Measurements from ENCODE around the gene USH2A. TPM values are rescaled to one million over a fixed set of nuclear protein-coding genes. Genes with fewer than 3 reads are reported as not detected.
"Not testable (repeated sequence)": the region's sequence is repeated elsewhere in the genome, so short reads cannot be mapped to it uniquely, and the experiment has no call there.

USH2A gene
- polyA plus RNA-seq, 3 donors = 0.07 to 0.35 (median 0.22) TPM

DNA sequence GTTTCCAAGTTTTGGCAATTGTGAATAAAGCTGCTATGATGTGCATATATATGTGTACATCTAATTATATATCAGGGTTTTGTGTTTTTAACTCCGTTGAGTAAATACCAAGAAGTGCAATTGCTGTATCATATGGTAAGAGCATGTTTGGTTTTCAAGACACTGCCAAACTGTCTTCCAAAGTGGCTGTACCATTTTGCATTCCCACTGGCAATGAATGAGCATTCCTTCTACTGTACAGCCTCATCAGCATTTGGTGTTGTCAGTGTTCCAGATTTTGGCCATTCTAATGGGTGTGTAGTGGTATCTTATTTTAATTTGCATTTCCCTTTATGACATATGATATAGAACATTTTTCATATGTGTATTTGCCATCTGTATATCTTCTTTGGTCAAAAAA, 246.3 kb downstream of the USH2A start:
- DNase-seq (ENCODE audit: extremely low read depth in 1 of 11, low read depth in 9 of 11, low spot score in 4 of 11) = no peak

DNA sequence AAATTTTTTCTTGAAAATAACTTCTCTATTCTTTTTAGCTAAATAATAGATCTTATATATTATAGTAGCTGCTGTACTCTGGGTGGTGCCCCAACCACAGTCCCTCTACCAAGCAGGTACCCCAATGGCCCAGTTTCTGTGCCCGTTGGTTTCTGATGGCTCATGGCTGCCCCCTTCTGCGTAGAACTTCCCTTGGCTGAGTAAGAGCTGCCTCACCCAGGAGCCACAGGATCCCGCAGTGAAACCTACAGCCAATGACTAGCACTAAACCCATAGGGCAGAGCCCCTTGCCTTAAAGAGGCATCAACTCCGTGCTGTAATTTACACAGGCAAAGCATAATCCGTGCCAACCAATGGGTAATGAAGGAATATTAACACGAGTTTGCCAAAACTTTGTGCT, 247.5 kb downstream of the USH2A start:
- DNase-seq (ENCODE audit: extremely low read depth in 1 of 11, low read depth in 9 of 11, low spot score in 4 of 11) = no peak

DNA sequence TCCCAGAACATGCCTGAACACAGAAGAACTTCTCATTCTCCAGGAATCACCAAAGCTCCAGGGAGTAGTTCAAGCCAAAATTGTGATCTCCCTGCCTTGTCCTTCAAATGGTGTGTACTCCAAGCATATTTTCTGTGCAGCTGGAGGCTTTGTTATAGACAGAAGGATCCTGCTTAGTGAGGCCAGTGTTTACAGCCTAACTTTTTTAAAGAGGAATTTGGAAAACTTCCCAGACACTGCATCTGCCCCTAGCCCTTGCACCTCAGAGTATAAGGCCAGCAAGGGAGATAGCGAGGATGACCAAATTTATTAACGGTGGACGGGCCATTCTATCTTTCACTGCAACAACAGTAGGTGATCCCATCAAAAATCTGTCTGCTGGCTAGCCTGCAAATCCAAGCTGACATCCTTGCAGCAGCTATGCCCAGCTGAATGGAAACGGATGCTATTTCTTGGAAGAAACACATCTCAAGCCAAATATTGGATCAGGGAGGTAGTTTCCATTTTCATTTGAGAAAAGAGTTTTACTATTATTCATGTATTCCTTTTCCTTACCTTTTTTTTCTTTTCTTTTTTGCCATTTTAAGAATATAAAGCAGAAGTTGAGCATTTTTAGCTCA, 249.8 kb downstream of the USH2A start:
- DNase-seq (ENCODE audit: extremely low read depth in 1 of 11, low read depth in 9 of 11, low spot score in 4 of 11) = no peak

DNA sequence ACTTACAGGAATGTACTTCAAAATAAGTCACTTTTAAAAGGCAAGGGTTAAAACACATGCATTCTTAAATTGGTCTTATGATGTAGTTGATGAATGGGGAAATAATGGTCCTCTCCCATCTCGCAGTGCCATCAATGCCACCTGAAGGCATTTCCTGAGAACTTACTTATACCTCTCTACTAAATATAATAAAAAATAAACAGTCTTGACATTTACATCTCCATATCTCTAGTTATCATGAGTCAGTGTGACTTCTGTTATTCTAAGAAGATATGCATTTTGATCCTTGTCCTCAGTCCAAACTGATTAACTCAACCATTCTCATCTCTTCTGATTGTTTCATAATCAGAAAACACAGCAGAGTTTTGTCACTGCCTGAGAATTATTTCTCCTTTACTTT, 253.9 kb downstream of the USH2A start:
- no peak for DNase-seq (ENCODE audit: extremely low read depth in 1 of 11, low read depth in 9 of 11, low spot score in 4 of 11)

DNA sequence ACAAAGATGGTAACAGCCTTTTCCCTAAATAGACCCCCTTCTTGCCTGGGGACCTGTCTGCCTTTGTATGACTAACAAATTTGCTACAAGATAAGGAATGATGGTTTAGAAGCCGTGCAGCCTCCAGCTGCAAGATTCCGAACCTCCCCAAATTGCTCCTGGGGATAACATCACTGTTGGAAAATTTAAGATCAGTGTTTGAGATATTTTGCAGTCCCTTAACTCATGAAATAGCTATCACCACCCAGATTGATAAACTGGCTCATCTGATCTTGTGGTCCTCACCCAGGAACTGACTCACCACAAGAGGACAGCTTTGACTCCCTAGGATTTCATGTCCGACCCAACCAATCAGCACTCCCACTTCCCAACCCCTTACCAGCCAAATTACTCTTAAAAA, 254.7 kb downstream of the USH2A start:
- no peak for DNase-seq (ENCODE audit: extremely low read depth in 1 of 11, low read depth in 9 of 11, low spot score in 4 of 11)

DNA sequence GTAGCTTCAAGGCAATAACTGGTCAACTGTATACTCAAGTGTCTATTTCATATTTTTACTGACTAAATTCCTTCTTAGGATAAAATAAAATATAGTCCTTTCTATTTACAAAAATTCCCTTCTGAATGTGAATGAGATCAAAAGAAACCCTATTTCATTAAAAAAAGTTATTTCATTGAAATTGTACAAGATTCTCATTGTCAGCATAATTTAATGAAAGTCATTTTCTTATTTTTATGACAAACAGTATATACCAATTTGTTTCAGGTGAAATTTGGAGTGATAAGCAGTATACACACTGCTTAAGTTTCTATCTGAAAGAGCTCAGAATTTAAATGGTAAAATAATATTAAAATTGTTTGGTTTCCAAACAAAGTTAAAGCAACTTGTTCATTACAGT, 269.2 kb downstream of the USH2A start:
- DNase-seq (ENCODE audit: extremely low read depth in 1 of 11, low read depth in 9 of 11, low spot score in 4 of 11) = no peak

DNA sequence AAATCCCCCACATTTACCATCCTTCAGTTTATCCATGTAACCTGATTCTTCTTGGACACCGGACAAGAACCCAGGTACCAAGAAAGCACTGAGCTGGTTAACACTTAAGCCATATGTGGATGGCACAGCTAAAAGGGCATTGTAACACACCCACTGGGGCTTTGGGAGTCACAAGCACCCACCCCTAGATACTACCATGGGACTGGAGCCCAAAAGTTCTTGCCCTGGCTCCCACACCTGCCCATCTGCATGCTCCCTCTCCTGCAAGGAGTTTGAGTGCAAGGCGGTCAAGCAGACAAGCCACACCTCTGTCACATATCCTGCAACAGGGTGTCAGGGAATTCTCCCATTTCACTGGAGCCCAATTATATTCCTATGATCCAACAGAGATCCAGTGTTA, 270.1 kb downstream of the USH2A start:
- DNase-seq (ENCODE audit: extremely low read depth in 1 of 11, low read depth in 9 of 11, low spot score in 4 of 11) = no peak

DNA sequence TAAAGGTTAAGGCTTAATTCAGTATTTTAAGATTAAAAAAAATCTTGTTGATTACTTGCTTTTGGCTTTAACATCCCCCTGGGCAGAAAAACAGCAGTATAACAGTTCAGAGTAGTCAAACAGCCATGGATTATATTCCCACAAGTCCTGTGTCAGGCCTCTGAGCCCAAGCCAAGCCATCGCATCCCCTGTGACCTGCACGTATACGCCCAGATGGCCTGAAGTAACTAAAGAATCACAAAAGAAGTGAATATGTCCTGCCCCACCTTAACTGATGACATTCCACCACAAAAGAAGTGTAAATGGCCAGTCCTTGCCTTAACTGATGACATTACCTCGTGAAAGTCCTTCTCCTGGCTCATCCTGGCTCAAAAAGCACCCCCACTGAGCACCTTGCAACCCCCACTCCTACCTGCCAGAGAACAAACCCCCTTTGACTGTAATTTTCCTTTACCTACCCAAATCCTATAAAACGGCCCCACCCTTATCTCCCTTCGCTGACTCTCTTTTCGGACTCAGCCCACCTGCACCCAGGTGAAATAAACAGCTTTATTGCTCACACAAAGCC, 277.7 kb downstream of the USH2A start:
- DNase-seq (ENCODE audit: extremely low read depth in 1 of 11, low read depth in 9 of 11, low spot score in 4 of 11) = not testable (repeated sequence)

DNA sequence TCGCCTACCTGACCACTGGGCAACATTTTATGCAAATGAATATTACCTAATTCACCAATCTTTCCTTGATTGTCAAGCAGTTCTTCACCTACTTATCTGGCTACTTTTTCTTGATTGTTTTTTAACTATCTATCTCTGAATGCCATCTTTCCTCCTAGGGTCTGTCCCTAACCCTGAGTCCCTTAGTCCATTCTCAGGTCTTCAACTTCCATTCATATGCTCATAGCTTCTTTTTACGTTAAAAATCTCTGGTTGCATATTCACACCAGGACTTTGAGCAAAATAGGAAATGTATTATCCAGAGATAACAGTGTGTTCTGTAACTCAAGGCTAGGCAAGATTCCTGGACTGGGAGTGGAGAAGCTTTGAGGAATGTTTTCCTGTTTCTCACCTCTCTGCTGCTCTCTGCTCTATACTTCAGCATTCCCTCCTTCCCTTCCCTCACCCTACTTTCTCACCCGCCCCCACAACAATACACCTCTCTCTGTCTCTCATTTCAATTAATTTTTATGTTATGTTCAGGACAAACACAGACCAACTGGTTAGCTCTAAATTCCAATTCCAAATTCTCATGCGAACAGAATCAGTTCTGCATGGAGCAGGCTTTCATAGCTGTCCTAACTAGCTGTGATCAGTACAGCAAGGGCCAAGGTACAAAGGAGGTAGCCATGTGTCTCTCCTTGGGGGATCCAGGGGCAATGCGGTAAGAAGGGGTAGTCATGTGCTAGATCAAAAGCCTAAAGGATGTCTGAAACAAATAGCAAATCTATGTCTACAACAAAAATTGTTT, 278.4 kb downstream of the USH2A start:
- DNase-seq (ENCODE audit: extremely low read depth in 1 of 11, low read depth in 9 of 11, low spot score in 4 of 11) = no peak

DNA sequence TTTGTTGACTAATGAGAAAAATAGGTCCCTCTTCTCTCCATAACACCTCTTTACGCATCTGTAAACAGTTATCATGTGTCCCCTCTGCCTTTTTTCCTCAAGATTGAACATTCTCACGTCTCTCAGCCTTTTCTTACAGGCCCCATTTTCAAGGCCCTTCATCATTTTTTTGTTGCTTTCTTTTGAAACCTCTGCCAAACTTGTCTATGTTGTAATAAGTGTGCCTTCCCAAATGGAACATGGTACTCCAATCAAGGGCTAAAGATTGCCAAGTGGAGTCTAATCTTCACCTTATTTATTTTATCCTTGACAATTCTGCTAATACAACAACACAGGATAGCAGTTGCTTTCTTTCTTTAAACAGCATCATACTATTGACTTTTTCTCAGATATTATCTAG, 280.3 kb downstream of the USH2A start:
- DNase-seq (ENCODE audit: extremely low read depth in 1 of 11, low read depth in 9 of 11, low spot score in 4 of 11) = no peak

DNA sequence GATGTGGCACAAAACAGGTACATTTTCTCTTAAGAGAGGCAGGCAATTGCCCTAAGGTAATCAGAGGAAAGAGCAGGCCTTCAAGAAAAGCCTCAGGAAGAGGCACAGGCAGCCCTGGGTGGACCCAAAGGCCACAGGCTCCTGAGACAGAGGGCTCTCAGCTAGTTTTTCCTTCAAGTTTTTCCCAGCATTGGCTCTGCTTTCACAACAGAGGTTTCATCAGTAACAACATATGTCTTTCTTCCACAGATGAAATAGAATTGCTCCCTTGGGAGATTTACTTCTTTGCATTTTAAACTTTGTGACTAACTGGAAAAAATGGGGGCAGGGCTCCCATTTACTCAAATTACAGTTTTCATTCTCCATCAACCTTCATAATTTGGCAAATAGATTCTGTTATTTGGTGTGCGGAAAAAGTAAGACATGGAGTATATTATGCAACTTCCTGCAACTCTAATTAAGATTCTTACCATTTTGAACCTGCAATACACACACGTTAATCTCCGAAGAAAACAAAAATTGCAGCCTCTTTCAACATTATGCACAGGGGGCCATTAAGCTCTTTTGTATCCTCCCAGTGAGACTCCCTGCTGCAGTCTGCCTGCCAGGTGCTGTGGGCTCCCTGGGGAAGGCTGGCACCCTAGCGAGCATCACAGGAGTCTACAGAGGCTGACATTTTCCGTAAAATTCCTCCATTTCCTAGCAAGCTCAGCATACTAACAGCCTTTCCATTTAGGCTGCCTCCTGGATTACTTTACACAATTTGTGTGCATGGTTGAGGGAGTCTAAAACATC, 282.3 kb downstream of the USH2A start:
- peak in 1 of 11 donors; percentile 0 for DNase-seq (ENCODE audit: extremely low read depth in 1 of 11, low read depth in 9 of 11, low spot score in 4 of 11)

DNA sequence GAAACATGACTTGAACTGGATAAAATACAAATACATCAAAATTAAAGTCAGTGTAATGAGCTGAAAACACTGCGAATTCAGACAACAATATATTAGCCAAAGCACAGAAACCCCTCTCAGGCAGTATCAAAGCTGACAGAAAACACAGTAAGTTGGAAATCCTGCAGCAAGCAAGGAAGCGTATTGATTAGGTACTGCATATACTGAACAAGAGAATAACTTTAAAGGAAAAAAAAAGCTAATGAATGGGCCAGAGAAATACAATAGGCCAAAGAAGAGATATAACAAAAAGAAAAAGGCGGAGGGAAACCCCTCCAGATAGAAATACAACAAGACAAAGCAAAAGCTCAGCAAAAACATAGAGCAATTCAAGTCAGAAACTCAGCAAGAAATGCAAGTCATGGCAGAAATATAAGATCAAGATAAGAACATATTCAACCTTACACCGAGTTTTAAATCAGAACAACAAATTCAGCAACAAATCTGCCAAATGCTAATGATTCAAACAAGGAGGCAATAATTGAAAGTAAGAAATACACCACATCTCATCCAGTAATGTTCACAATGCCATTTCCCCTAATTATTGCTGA, 299.0 kb downstream of the USH2A start:
- no peak for DNase-seq (ENCODE audit: extremely low read depth in 1 of 11, low read depth in 9 of 11, low spot score in 4 of 11)

DNA sequence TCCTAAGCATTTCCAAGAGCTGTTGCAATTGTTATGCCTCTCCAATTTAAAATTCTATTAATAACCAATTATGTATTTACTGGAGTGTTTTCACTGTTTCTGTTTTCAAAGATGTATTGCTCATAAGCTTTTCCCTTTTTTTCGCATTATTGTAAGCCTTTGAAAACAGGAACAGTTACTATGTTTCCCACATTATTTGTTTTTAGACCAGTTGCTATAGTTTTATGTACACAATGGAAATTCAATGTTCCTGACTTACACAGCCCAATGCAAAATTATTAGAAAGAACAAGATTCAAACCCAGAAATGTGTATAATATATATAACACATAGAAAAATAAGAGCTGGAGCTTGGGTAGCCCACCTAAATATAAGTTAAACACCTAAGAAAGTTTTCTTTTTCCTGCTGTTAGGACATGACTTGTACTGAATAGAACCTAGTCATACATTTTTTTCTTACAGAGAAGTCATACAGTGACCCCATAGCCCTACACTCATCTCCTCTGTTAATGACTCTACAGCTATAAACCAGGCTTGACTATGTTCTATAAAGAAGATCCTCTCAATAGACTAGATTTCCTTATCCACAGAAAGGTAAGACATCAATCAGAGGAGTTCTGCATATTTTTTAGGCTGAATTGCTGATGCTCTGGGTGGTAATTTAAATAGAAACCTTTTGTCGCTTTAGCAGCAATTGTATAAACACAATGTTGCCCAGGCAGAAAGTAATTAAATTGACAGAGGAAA, 299.6 kb downstream of the USH2A start:
- DNase-seq (ENCODE audit: extremely low read depth in 1 of 11, low read depth in 9 of 11, low spot score in 4 of 11) = no peak

DNA sequence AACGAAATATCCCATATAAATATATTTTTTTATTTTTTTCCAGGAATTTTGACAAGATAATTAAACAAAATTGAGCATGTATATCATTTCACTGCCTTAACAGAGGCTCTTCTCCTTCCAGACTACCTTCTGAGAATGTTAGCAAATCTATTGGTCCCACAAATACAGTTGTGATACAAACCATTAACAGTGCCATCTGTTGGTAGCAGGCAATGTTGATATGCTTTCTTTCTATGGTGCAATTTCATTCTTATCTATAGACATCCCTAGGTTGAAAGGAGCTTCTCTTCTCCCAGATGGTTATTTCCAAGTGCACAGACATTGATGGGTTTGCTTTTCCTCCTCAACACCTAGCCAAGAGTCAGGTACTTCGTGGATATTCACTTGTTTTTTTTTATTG, 303.6 kb downstream of the USH2A start:
- peak in 5 of 11 donors; percentile 2 to 11 (median 5) for DNase-seq (ENCODE audit: extremely low read depth in 1 of 11, low read depth in 9 of 11, low spot score in 4 of 11)

DNA sequence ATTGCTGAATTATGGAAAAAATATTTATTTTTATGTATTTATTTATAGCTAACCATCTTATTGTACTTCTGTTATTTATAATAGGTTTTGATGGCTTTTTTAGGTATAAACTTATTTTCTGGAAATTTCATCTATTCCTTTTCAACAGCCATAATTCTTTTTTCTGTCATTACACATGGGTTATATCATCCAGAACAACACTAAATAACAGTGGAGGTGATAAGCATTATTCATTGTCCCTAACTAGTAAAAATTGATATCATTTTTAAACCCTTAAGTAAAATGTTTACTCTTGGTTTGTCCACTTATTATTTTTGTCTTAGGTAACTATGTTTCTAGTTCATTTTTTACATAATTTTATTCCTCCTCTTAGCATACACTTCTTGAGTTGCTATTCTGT, 309.1 kb downstream of the USH2A start:
- DNase-seq (ENCODE audit: extremely low read depth in 1 of 11, low read depth in 9 of 11, low spot score in 4 of 11) = no peak

DNA sequence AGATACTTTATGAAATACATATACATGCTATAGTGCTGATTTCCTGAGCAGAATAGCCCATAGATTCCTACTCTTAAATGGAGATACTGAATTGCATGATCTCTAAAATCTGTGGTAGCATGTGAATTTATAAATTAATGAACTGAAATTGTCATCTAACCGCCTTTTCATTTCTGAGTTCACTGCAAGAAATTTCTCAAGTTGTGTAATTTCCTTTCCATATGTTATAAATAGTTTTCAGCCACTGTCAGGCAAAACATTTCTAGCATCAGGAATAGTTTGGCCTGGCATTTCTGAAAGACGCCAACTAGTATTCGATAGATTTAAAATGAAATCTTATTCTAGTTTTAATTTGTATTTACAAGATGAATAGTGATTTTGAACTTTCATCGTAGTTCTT, 310.1 kb downstream of the USH2A start:
- no peak for DNase-seq (ENCODE audit: extremely low read depth in 1 of 11, low read depth in 9 of 11, low spot score in 4 of 11)

DNA sequence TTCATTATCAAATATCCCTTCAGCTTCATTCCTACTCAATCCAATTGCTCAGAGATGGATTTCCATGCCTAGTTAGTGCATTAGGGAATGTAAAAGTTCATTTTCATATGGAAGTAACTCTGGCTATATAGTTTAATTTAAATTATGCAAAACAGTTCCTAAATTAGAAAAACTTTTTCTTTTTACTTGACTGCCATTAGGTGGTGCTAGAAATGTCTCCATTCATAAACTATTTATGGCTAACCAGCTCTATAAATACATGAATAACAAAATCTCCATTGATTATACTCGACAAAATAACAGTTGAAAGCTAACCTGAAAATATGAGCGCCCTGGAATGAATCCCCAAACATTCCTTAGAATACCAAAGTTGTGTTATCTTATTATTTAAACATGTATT, 311.4 kb downstream of the USH2A start:
- no peak for DNase-seq (ENCODE audit: extremely low read depth in 1 of 11, low read depth in 9 of 11, low spot score in 4 of 11)

DNA sequence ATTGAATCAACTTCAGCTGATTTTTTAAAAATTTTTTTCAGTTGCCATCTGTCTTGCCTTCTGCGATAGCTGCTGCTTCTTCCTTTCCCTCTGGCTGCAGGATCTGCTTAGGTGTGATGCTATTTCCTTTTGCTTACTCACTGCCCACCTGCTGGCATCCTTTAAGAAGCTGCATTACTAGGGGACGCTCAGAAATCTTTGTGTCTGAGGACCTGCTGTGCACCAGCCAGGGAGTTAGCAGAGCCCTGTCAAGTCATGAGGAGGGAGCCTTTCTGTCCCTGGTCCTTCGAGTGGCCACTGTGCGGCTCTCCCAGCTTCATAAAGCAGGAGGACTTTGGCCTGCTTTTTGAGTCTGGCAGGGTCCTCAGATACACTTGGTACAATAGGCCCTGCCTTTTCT, 327.8 kb downstream of the USH2A start:
- DNase-seq (ENCODE audit: extremely low read depth in 1 of 11, low read depth in 9 of 11, low spot score in 4 of 11) = no peak

DNA sequence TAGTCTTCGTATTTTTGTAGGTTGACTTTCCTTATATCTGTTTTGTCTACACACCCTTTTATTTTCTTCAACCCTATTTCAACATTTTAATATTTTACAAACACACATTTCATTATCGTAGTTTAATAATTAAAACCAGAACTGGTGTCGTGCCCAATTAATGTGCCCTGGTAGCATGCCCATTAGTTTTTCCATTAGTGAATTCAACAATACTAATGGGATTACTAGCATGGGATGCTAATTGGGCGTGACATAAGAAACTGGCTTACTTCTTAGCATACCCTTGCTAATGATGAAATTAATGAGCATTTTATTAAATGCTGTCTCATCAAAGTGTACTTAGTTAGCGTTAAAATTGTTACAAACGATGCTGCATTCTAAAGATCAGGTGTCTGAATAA, 332.7 kb downstream of the USH2A start:
- DNase-seq (ENCODE audit: extremely low read depth in 1 of 11, low read depth in 9 of 11, low spot score in 4 of 11) = no peak

Data from renal cortex interstitium (tissue), 11 donors.